ENCODE measurements around the gene GOLGA2. TPM values are rescaled to one million over a fixed set of nuclear protein-coding genes. Genes with fewer than 3 reads are reported as not detected.
A peak's percentile ranks its signal among the peaks of the same experiment; 100 is the strongest.

The GOLGA2 gene
- total and polyA plus RNA-seq, 2 of the 13 experiments (the other 11 are each of a cell fraction or from before 2014, with no cell fraction given): 45.3 to 45.8 TPM

DNA sequence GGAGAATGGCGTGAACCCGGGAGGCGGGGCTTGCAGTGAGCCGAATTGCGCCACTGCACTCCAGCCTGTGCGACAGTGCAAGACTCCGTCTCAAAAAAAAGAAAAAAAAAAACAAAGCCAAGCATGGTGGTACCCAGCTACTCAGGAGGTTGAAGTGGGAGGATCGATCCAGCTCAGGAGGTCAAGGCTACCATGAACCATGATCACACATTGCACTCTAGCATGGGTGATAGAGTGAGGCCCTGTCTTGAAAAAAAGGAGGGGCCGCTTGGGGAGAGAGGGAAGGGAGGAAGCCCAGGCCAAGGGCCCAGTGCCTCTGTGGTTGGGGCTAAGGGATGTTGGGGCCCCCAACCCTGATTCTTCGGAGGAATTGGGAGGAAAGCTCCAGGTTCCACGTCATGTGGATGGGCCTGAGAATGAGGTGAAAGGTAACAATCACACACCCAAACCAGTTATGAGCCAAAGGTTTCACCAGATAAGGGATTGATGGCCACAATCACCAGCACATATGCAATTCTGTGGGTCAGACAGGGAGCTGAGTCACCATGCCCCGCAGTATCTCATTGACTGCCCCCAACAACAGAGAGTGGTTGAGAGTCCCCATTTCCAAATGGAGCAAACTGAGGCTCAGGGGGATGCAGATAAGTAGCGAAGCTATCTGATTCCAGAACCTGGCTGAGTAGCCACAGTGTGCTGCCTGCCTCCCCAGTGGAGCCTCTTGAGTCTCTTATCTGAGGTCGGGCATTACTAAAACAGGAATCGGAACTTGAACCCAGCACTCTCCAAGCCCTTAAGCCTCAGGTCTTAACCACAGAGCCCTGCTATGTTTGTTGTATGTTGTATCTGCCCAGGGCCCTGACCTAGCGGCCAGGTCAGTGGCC, 20.8 kb upstream of the GOLGA2 start (continued):
- TF ChIP-seq ZKSCAN8 (CRISPR knock-in tag; IDR thresholded peaks at IDR 0.05; ENCODE audit: borderline replicate concordance) (no peak), KLF9 (CRISPR knock-in tag; IDR thresholded peaks at IDR 0.05; ENCODE audit: low read depth) (no peak), HNF4A (CRISPR knock-in tag; IDR thresholded peaks at IDR 0.05) (peak; percentile 64; the same call in 1 of the 2 replicates), ZNF879 (CRISPR knock-in tag; IDR thresholded peaks at IDR 0.05) (no peak), CHCHD3 (CRISPR knock-in tag; IDR thresholded peaks at IDR 0.05) (no peak), NPAS2 (CRISPR knock-in tag; IDR thresholded peaks at IDR 0.05; ENCODE audit: borderline replicate concordance) (no peak), KMT2A (CRISPR knock-in tag; IDR thresholded peaks at IDR 0.05) (no peak), RBFOX2 (IDR thresholded peaks at IDR 0.05; ENCODE audit: low read depth, low read length) (no peak), HOXA7 (CRISPR knock-in tag; IDR thresholded peaks at IDR 0.05) (no peak), MYC (CRISPR knock-in tag; IDR thresholded peaks at IDR 0.05; ENCODE audit: borderline replicate concordance) (peak; percentile 31; the same call in 1 of the 2 replicates), ZNF670 (CRISPR knock-in tag; IDR thresholded peaks at IDR 0.05; ENCODE audit: borderline replicate concordance) (no peak), THYN1 (CRISPR knock-in tag; IDR thresholded peaks at IDR 0.05; ENCODE audit: borderline replicate concordance, low read depth) (no peak), ZNF446 (CRISPR knock-in tag; IDR thresholded peaks at IDR 0.05) (no peak), ZSCAN21 (CRISPR knock-in tag; IDR thresholded peaks at IDR 0.05; ENCODE audit: borderline replicate concordance) (no peak), BHLHE40 (IDR thresholded peaks at IDR 0.05; ENCODE audit: low read length) (no peak)
- TF ChIP-seq, protein P1, sequence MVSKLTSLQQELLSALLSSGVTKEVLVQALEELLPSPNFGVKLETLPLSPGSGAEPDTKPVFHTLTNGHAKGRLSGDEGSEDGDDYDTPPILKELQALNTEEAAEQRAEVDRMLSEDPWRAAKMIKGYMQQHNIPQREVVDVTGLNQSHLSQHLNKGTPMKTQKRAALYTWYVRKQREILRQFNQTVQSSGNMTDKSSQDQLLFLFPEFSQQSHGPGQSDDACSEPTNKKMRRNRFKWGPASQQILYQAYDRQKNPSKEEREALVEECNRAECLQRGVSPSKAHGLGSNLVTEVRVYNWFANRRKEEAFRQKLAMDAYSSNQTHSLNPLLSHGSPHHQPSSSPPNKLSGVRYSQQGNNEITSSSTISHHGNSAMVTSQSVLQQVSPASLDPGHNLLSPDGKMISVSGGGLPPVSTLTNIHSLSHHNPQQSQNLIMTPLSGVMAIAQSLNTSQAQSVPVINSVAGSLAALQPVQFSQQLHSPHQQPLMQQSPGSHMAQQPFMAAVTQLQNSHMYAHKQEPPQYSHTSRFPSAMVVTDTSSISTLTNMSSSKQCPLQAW (CRISPR knock-in tag; IDR thresholded peaks at IDR 0.05): no peak
- TF ChIP-seq, protein P2, sequence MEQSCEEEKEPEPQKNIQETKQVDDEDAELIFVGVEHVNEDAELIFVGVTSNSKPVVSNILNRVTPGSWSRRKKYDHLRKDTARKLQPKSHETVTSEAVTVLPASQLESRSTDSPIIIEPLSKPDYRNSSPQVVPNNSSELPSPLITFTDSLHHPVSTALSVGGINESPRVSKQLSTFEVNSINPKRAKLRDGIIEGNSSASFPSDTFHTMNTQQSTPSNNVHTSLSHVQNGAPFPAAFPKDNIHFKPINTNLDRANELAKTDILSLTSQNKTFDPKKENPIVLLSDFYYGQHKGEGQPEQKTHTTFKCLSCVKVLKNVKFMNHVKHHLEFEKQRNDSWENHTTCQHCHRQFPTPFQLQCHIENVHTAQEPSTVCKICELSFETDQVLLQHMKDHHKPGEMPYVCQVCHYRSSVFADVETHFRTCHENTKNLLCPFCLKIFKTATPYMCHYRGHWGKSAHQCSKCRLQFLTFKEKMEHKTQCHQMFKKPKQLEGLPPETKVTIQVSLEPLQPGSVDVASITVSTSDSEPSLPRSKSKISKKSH (CRISPR knock-in tag; IDR thresholded peaks at IDR 0.05; ENCODE audit: borderline replicate concordance): no peak
- TF ChIP-seq, protein P3, sequence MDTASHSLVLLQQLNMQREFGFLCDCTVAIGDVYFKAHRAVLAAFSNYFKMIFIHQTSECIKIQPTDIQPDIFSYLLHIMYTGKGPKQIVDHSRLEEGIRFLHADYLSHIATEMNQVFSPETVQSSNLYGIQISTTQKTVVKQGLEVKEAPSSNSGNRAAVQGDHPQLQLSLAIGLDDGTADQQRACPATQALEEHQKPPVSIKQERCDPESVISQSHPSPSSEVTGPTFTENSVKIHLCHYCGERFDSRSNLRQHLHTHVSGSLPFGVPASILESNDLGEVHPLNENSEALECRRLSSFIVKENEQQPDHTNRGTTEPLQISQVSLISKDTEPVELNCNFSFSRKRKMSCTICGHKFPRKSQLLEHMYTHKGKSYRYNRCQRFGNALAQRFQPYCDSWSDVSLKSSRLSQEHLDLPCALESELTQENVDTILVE (CRISPR knock-in tag; IDR thresholded peaks at IDR 0.05): no peak; the same call in 1 of the 2 replicates
- TF ChIP-seq, protein P4, sequence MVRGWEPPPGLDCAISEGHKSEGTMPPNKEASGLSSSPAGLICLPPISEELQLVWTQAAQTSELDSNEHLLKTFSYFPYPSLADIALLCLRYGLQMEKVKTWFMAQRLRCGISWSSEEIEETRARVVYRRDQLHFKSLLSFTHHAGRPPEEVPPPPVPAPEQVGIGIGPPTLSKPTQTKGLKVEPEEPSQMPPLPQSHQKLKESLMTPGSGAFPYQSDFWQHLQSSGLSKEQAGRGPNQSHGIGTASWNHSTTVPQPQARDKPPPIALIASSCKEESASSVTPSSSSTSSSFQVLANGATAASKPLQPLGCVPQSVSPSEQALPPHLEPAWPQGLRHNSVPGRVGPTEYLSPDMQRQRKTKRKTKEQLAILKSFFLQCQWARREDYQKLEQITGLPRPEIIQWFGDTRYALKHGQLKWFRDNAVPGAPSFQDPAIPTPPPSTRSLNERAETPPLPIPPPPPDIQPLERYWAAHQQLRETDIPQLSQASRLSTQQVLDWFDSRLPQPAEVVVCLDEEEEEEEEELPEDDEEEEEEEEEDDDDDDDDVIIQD (CRISPR knock-in tag; IDR thresholded peaks at IDR 0.05; ENCODE audit: low read depth): no peak
- TF ChIP-seq, protein P5, sequence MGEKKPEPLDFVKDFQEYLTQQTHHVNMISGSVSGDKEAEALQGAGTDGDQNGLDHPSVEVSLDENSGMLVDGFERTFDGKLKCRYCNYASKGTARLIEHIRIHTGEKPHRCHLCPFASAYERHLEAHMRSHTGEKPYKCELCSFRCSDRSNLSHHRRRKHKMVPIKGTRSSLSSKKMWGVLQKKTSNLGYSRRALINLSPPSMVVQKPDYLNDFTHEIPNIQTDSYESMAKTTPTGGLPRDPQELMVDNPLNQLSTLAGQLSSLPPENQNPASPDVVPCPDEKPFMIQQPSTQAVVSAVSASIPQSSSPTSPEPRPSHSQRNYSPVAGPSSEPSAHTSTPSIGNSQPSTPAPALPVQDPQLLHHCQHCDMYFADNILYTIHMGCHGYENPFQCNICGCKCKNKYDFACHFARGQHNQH (CRISPR knock-in tag; IDR thresholded peaks at IDR 0.05): no peak; the same call in 1 of the 2 replicates

All from HepG2 (cell line).